C4-2B (cell line): ENCODE results near the gene CDC42BPG.

Source experiments
- H3K27ac ChIP-seq: fragments of 450-650 bp; 2 replicates; pipeline ENCODE4 v1.5.1; 2017
- CTCF ChIP-seq: fragments of 450-650 bp; conservative IDR thresholded peaks from 2 replicates; pipeline ENCODE4 v1.5.1; 2017; ENCODE audit warnings: mild to moderate bottlenecking
- ZFX ChIP-seq: fragments of 450-650 bp; IDR thresholded peaks from 2 replicates; pipeline ENCODE4 v1.6.1; 2017

The CDC42BPG gene

GRCh38 chr11:64883575-64883974, 39.1 kb upstream of the CDC42BPG start:
- TF ChIP-seq ZFX: no peak
- TF ChIP-seq CTCF: no peak
- H3K27ac ChIP-seq: no peak overlapping the region

GRCh38 chr11:64882243-64882642, 37.8 kb upstream of the CDC42BPG start:
- TF ChIP-seq CTCF (no peak), ZFX (no peak)
- no peak overlapping the region for H3K27ac ChIP-seq

- no peak for TF ChIP-seq CTCF
- TF ChIP-seq ZFX: no peak
- H3K27ac ChIP-seq: no peak overlapping the region
Measured at GRCh38 chr11:64881476-64881875, 37.0 kb upstream of the CDC42BPG start.

GRCh38 chr11:64880240-64881001, 36.0 kb upstream of the CDC42BPG start:
- no peak overlapping the region for H3K27ac ChIP-seq
- TF ChIP-seq ZFX (no peak), CTCF (no peak)

DNA sequence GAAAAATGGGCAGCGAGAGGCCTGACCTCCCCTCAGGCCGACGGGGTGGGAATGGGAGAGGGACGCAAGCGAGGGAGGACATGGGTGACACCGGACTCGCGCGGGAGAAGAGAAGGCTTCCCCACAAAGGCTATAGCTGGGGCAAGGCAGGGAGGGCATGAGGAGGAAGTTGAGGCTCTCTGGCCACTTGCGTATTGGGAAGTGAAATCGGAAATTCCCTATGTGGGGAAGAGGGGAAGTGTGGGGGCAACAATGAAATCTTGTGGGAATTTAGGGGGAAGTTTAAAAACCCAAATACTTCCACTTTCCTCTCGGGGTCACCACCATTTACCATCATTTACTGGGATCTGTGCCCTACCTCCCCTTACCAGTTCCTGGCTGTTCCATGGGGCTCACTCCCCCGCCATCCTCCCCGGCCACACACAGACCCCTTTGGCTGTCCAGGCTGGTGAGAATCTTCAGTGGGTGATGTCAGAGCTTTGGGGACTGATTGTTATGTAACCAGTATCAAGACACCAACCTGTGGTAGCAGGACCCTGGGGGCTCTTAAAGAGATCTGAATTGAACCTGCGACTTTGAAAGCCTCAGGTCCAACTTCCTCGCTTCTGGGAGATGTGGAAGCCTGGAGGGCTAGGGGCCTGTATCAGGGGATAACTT, 34.9 kb upstream of the CDC42BPG start:
- no peak for TF ChIP-seq CTCF
- TF ChIP-seq ZFX: no peak
- H3K27ac ChIP-seq: peak overlapping the region; percentile 90

DNA sequence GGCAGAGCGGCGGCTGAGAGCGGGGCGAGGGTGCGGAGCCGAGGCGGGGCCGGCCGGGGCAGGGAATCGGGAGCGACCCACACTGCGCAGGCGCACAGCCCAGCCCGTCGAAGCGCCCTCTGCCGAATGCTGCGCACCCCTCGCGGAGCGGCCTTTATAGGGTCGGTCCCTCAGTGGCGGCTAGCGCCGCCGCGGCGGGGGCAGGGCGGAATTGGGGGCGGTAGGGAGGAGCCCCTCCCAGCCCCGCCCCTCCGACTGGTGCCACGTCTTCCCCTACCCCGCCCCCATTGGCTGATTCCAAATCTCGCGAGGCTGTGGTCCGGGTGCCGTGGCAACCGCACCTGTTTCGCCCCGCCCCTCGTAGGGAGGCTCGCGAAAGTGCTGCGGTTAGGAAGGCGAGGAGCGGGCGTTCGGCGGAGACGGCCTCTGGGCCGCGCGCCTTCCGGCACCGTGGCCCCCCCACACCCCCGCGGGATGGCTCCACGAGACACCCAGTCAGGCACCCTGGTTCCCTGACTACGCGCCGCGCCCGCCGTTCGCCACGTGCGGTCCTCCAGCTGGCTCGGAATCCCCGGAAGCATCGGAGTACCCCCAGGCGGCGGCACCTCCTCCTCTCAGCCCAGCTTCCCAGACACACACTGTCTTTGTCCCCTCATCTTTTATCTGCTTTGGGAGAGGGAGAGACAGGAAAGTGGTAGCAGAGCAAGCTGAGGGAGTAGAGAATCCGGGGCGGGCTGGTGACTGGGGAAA, 34.2 kb upstream of the CDC42BPG start, which contains the start of gene EHD1:
Gene EHD1 (minus strand): TSS at position 128 of the 750 bp plus-strand sequence. CDS start 157 bp downstream, outside the sequence.
- peak; percentile 87 for TF ChIP-seq CTCF
- TF ChIP-seq ZFX: peak; percentile 75; the same call in 1 of the 2 replicates
- peak within 1 kb of the TSS; percentile 90 for H3K27ac ChIP-seq

GRCh38 chr11:64878223-64878493, 33.7 kb upstream of the CDC42BPG start:
- TF ChIP-seq CTCF (no peak), ZFX (no peak)
- H3K27ac ChIP-seq: peak overlapping the region; percentile 90
